H1 (cell line): ENCODE measurements around the gene SMC6. TPM values are rescaled to one million over a fixed set of nuclear protein-coding genes. Genes with fewer than 3 reads are reported as not detected.

Source experiments
- CTCF ChIA-PET: fragments of 300-600 bp; sonication (Branson Sonifier 250); formaldehyde crosslinking; loops from one replicate; lab custom pipeline; 2021; ENCODE audit not compliant: partially characterized antibody; lab: Charles Lee
- POLR2A ChIA-PET: fragments of 300-600 bp; sonication (Branson Sonifier 250); formaldehyde crosslinking; loops from one replicate; lab custom pipeline; 2021; ENCODE audit warnings: inconsistent platforms; ENCODE audit not compliant: partially characterized antibody; lab: Charles Lee
- DNase-seq, 2 experiments: peaks; one replicate each; pipeline versions ENCODE4 v3.0.0 to v3.0.0-alpha.2; 2010 to 2022; ENCODE audit warnings: low spot score in 2 of 2, low read depth in 1 of 2, mixed read lengths in 1 of 2
- FAIRE-seq: peaks from 2 replicates; lab custom pipeline; 2011; peaks lifted over from hg19 to GRCh38; lab: Jason Lieb, UNC
- H2AFZ ChIP-seq: 2 replicates; pipeline ENCODE4 v1.8.1; 2012; ENCODE audit warnings: low read length, inconsistent platforms
- H2AK5ac ChIP-seq: 2 replicates; pipeline ENCODE4 v1.6.1; 2013; ENCODE audit warnings: low read depth, low read length
- H2BK120ac ChIP-seq: replicated peaks from 2 replicates; pipeline ENCODE3; 2013; ENCODE audit warnings: low read depth, low read length, inconsistent platforms
- H2BK12ac ChIP-seq: 2 replicates; pipeline ENCODE4 v1.6.1; 2013; ENCODE audit warnings: low read depth, low read length
- H2BK15ac ChIP-seq: 2 replicates; pipeline ENCODE4 v1.6.1; 2013; ENCODE audit warnings: low read length
- H2BK20ac ChIP-seq: 2 replicates; pipeline ENCODE4 v1.6.1; 2013; ENCODE audit warnings: low read length
- H2BK5ac ChIP-seq: 2 replicates; pipeline ENCODE4 v1.6.1; 2013; ENCODE audit warnings: low read depth, low read length
- H3K14ac ChIP-seq: 2 replicates; pipeline ENCODE4 v1.6.1; 2013; ENCODE audit warnings: inconsistent platforms; ENCODE audit not compliant: insufficient read length
- H3K18ac ChIP-seq: 2 replicates; pipeline ENCODE4 v1.6.1; 2013; ENCODE audit warnings: low read length; ENCODE audit errors: extremely low read depth
- H3K23ac ChIP-seq: 2 replicates; pipeline ENCODE4 v1.6.1; 2013; ENCODE audit warnings: inconsistent platforms; ENCODE audit not compliant: insufficient read length
- H3K23me2 ChIP-seq: 2 replicates; pipeline ENCODE4 v1.6.1; 2013; ENCODE audit warnings: low read depth, low read length
- H3K27ac ChIP-seq: 2 replicates; pipeline ENCODE4 v1.6.1; 2011; ENCODE audit warnings: low read depth, low read length, inconsistent platforms
- H3K27me3 ChIP-seq, 4 experiments: replicated peaks in 1 of 4; 1 replicate in 1 of 4; 2 replicates in 3 of 4; pipeline versions ENCODE4 v1.6.1 to v1.8.1; 2011 to 2013; ENCODE audit warnings: low read length in 3 of 4, mild to moderate bottlenecking in 3 of 4, inconsistent platforms in 2 of 4, mixed read lengths in 2 of 4, moderate library complexity in 1 of 4; ENCODE audit not compliant: control insufficient read depth in 3 of 4, insufficient read depth in 3 of 4; ENCODE audit errors: extremely low read depth in 1 of 4
- H3K36me3 ChIP-seq, 4 experiments: 2 replicates each; pipeline versions ENCODE4 v1.6.1 to v1.8.1; 2011 to 2013; ENCODE audit warnings: mild to moderate bottlenecking in 4 of 4, low read length in 3 of 4, moderate library complexity in 2 of 4, control low read depth in 1 of 4, inconsistent platforms in 1 of 4; ENCODE audit not compliant: insufficient read depth in 4 of 4, control insufficient read depth in 2 of 4
- H3K4ac ChIP-seq: replicated peaks from 2 replicates; pipeline ENCODE3; 2013; ENCODE audit warnings: low read length, low read depth, mixed read lengths, inconsistent platforms; ENCODE audit not compliant: insufficient read length
- H3K4me1 ChIP-seq, 4 experiments: replicated peaks in 1 of 4; 1 replicate in 1 of 4; 2 replicates in 3 of 4; pipeline versions ENCODE4 v1.6.1 to v1.8.1; 2011 to 2013; ENCODE audit warnings: low read length in 3 of 4, inconsistent platforms in 2 of 4, mixed read lengths in 1 of 4; ENCODE audit not compliant: insufficient read depth in 4 of 4, control insufficient read depth in 3 of 4
- H3K4me2 ChIP-seq, 2 experiments: 2 replicates each; pipeline versions ENCODE4 v1.6.1 to v1.8.1; 2011 to 2013; ENCODE audit warnings: low read depth in 2 of 2, low read length in 2 of 2, control low read depth in 1 of 2, inconsistent platforms in 1 of 2, mild to moderate bottlenecking in 1 of 2; ENCODE audit not compliant: insufficient read depth in 1 of 2
- H3K4me3 ChIP-seq, 4 experiments: fragments of 200-600, 300-600 bp in 1 of 4; sonication (generic), shearing (Covaris generic), sonication (Bioruptor Twin) in 1 of 4; 2 replicates each; pipeline versions ENCODE4 v1.5.1 to v1.8.1; 2011 to 2016; ENCODE audit warnings: low read length in 4 of 4, low read depth in 3 of 4, control low read depth in 2 of 4, inconsistent platforms in 2 of 4, mild to moderate bottlenecking in 2 of 4, mixed read lengths in 1 of 4, moderate library complexity in 1 of 4; ENCODE audit not compliant: insufficient read depth in 2 of 4; ENCODE audit errors: extremely low read depth in 1 of 4
- H3K56ac ChIP-seq: replicated peaks from 2 replicates; pipeline ENCODE3; 2013; ENCODE audit warnings: low read depth, mild to moderate bottlenecking, mixed read lengths, low read length, inconsistent platforms; ENCODE audit not compliant: insufficient read length
- H3K79me1 ChIP-seq: 2 replicates; pipeline ENCODE4 v1.6.1; 2013; ENCODE audit warnings: low read depth, low read length, control low read depth
- H3K79me2 ChIP-seq, 2 experiments: 2 replicates each; pipeline versions ENCODE4 v1.6.1 to v1.8.1; 2012 to 2013; ENCODE audit warnings: low read length in 2 of 2, mild to moderate bottlenecking in 2 of 2, inconsistent platforms in 1 of 2; ENCODE audit not compliant: insufficient read depth in 2 of 2, control insufficient read depth in 1 of 2
- H3K9ac ChIP-seq, 4 experiments: replicated peaks in 1 of 4; 1 replicate in 1 of 4; 2 replicates in 3 of 4; pipeline versions ENCODE4 v1.6.1 to v1.8.1; 2011 to 2013; ENCODE audit warnings: low read depth in 3 of 4, low read length in 3 of 4, control low read depth in 2 of 4, mild to moderate bottlenecking in 2 of 4, moderate library complexity in 2 of 4, inconsistent platforms in 1 of 4; ENCODE audit errors: extremely low read depth in 1 of 4
- H3K9me3 ChIP-seq, 2 experiments: 2 replicates each; pipeline versions ENCODE4 v1.6.1 to v1.8.1; 2012 to 2013; ENCODE audit warnings: mild to moderate bottlenecking in 2 of 2, moderate library complexity in 2 of 2, control low read depth in 1 of 2, inconsistent platforms in 1 of 2, low read depth in 1 of 2, low read length in 1 of 2, mixed read lengths in 1 of 2; ENCODE audit not compliant: insufficient read depth in 2 of 2
- H4K20me1 ChIP-seq, 2 experiments: replicated peaks in 1 of 2; 2 replicates each; pipeline versions ENCODE3 to v1.8.1; 2011 to 2013; ENCODE audit warnings: inconsistent platforms in 2 of 2, low read length in 2 of 2, mild to moderate bottlenecking in 1 of 2; ENCODE audit not compliant: insufficient read depth in 2 of 2, control insufficient read depth in 1 of 2
- H4K5ac ChIP-seq: 2 replicates; pipeline ENCODE4 v1.6.1; 2013; ENCODE audit warnings: low read length, low read depth, mixed read lengths, inconsistent platforms; ENCODE audit not compliant: insufficient read length
- H4K8ac ChIP-seq: 2 replicates; pipeline ENCODE4 v1.8.0; 2013; ENCODE audit warnings: mild to moderate bottlenecking, moderate library complexity, low read length, inconsistent platforms; ENCODE audit not compliant: insufficient read depth; ENCODE audit errors: extremely low read depth
- H4K91ac ChIP-seq: replicated peaks from 2 replicates; pipeline ENCODE3; 2013; ENCODE audit warnings: low read length, mixed read lengths, inconsistent platforms; ENCODE audit not compliant: insufficient read length
- CHD2 ChIP-seq: IDR thresholded peaks from 2 replicates; pipeline ENCODE4 v1.6.1; 2012; ENCODE audit warnings: low read length, improper control_type of control experiment
- RXRA ChIP-seq: IDR thresholded peaks from 2 replicates; pipeline ENCODE4 v1.6.1; 2011; ENCODE audit warnings: low read depth, mild to moderate bottlenecking, low read length, moderate library complexity; ENCODE audit not compliant: insufficient read depth
- WGBS, 2 experiments: shearing (Covaris generic) in 1 of 2; methylation state at CpG; one replicate each; pipeline versions ENCODE4 v1.1.6 to v1.1.7; 2013 to 2015; ENCODE audit warnings: low lambda C conversion rate in 2 of 2, mixed read lengths in 2 of 2, inconsistent platforms in 1 of 2, low coverage in 1 of 2, missing lambda C conversion rate in 1 of 2; ENCODE audit not compliant: insufficient replicate concordance in 2 of 2, insufficient coverage in 1 of 2, insufficient read length in 1 of 2; ENCODE audit errors: extremely low coverage in 1 of 2, missing lambda C conversion rate in 1 of 2; 5-methylcytosine and 5-hydroxymethylcytosine counted together
- polyA plus RNA-seq, 7 experiments: library from polyadenylated mRNA; depleted of rRNA in 3 of 7; stranded (reverse) in 5 of 7; unstranded in 2 of 7; fragments of >200 nt in 5 of 7; fragments of 200-250 nt in 2 of 7; gene quantifications; 1 replicate in 5 of 7; 2 replicates in 1 of 7; 4 replicates in 1 of 7; pipeline versions ENCODE4 v1.2.1 to v1.2.3, GENCODE V29; 2011 to 2013; ENCODE audit warnings: missing spikeins in 2 of 7, mixed read lengths in 2 of 7
- total RNA-seq: library from RNA; stranded (reverse); fragmentation: NEBNext Ultra II Directional; extraction: Animal tissue kit (Norgen Biotek cat#: 25700); gene quantifications from 2 replicates; pipeline ENCODE4 v1.2.1, GENCODE V29; 2021

The SMC6 gene
- total and polyA plus RNA-seq, 2 of the 8 experiments (the other 6 are each of a cell fraction or from before 2014, with no cell fraction given) = 9.7 to 49.5 TPM

GRCh38 chr2:17718689-17719088 is 34.9 kb downstream of the SMC6 start:
- FAIRE-seq (no peak), DNase-seq (no peak)
- Histone ChIP-seq H3K27me3 (no peaks in the 10 kb centered on the region), H3K9ac (no peak overlapping the region), H4K5ac (no peak overlapping the region), H3K18ac (no peak overlapping the region), H3K4me1 (no peaks in the 10 kb centered on the region), H3K4me2 (no peak overlapping the region)
- 92% methylated on average over 5 of the region's 5 CpGs; no CpG with 5 or more reads in 1 of the 2 experiments for WGBS, 2 experiments
- no peak for TF ChIP-seq RXRA
- no peak for TF ChIP-seq CHD2
- TF ChIP-seq, all 59 proteins: peak for 0
- no peak overlapping the region for H2BK15ac ChIP-seq
- H4K20me1 ChIP-seq = no peaks in the 10 kb centered on the region
- H2BK120ac ChIP-seq = no peak overlapping the region
- H3K23ac ChIP-seq = no peak overlapping the region
- ChIA-PET CTCF (interaction anchor here (0.5 to 3.0 kb wide), 17 partner anchors 10 to 107 kb away, joined by 3 to 25 read pairs (median 5); no protein-coding TSS in a partner anchor), POLR2A (no interaction called here)
- H3K79me2 ChIP-seq = no peaks in the 10 kb centered on the region
- no peak overlapping the region for H2BK12ac ChIP-seq
- H3K4me3 ChIP-seq = no peak overlapping the region
- H2BK20ac ChIP-seq = no peak overlapping the region
- no peak overlapping the region for H3K14ac ChIP-seq
- H4K8ac ChIP-seq = no peak overlapping the region
- H3K27ac ChIP-seq = no peak overlapping the region
- H3K56ac ChIP-seq = no peak overlapping the region
- no peaks in the 10 kb centered on the region; the same call in 1 of the 2 replicates for H3K23me2 ChIP-seq
- no peaks in the 10 kb centered on the region for H3K9me3 ChIP-seq
- no peak overlapping the region for H4K91ac ChIP-seq
- H3K79me1 ChIP-seq = no peaks in the 10 kb centered on the region
- no peak overlapping the region for H2AFZ ChIP-seq
- peaks cover 12 to 83% (median 48%) of the 10 kb centered on the region in 4 experiments for H3K36me3 ChIP-seq
- no peak overlapping the region for H3K4ac ChIP-seq
- no peak overlapping the region for H2AK5ac ChIP-seq
- H2BK5ac ChIP-seq = no peak overlapping the region
